ENCODE data around the gene HMOX1. TPM values are rescaled to one million over a fixed set of nuclear protein-coding genes. Genes with fewer than 3 reads are reported as not detected.
A peak's percentile ranks its signal among the peaks of the same experiment; 100 is the strongest.

The HMOX1 gene
- total and polyA plus RNA-seq, 2 of the 13 experiments (the other 11 are each of a cell fraction or from before 2014, with no cell fraction given), result 53.6 to 67.4 TPM

GRCh38 chr22:35350539-35351503 is 30.1 kb upstream of the HMOX1 start (continued):
- TF ChIP-seq GMEB1 (CRISPR knock-in tag; IDR thresholded peaks at IDR 0.05; ENCODE audit: borderline replicate concordance) (no peak; the same call in 1 of the 2 replicates), ZNF207 (IDR thresholded peaks at IDR 0.05; ENCODE audit: borderline replicate concordance) (no peak), PLSCR1 (CRISPR knock-in tag; IDR thresholded peaks at IDR 0.05; ENCODE audit: borderline replicate concordance) (no peak), MED1 (CRISPR knock-in tag; IDR thresholded peaks at IDR 0.05) (peak; percentile 63), ZNF740 (CRISPR knock-in tag; IDR thresholded peaks at IDR 0.05) (no peak), ZFP1 (CRISPR knock-in tag; IDR thresholded peaks at IDR 0.05) (peak; percentile 61; the same call in 1 of the 2 replicates), ZBTB43 (CRISPR knock-in tag; conservative IDR thresholded peaks at IDR 0.05) (peak; percentile 84), ELF3 (CRISPR knock-in tag; IDR thresholded peaks at IDR 0.05) (peak; percentile 58), PRDM10 (CRISPR knock-in tag; IDR thresholded peaks at IDR 0.05; ENCODE audit: low read depth) (no peak; the same call in 1 of the 2 replicates), TARDBP (CRISPR knock-in tag; IDR thresholded peaks at IDR 0.05) (peak; percentile 64; the same call in 1 of the 2 replicates), ARNTL (CRISPR knock-in tag; IDR thresholded peaks at IDR 0.05) (no peak; the same call in 1 of the 2 replicates), MATR3 (CRISPR knock-in tag; IDR thresholded peaks at IDR 0.05) (no peak), ZBTB2 (CRISPR knock-in tag; IDR thresholded peaks at IDR 0.05; ENCODE audit: low read depth) (no peak), KDM3A (CRISPR knock-in tag; IDR thresholded peaks at IDR 0.05; ENCODE audit: low read depth) (peak; percentile 89; the same call in 1 of the 2 replicates), ZNF451 (CRISPR knock-in tag; IDR thresholded peaks at IDR 0.05) (peak; percentile 53; the same call in 1 of the 2 replicates), ZNF432 (CRISPR knock-in tag; IDR thresholded peaks at IDR 0.05; ENCODE audit: borderline replicate concordance) (no peak), FOXJ3 (CRISPR knock-in tag; IDR thresholded peaks at IDR 0.05; ENCODE audit: borderline replicate concordance) (peak; percentile 42; the same call in 1 of the 2 replicates), TCF7L2 (IDR thresholded peaks at IDR 0.05; ENCODE audit: low read depth, low read length) (no peak), ZNF549 (CRISPR knock-in tag; IDR thresholded peaks at IDR 0.05) (no peak)
